ENCODE data around the gene ZXDC.

ZXDC gene

DNA sequence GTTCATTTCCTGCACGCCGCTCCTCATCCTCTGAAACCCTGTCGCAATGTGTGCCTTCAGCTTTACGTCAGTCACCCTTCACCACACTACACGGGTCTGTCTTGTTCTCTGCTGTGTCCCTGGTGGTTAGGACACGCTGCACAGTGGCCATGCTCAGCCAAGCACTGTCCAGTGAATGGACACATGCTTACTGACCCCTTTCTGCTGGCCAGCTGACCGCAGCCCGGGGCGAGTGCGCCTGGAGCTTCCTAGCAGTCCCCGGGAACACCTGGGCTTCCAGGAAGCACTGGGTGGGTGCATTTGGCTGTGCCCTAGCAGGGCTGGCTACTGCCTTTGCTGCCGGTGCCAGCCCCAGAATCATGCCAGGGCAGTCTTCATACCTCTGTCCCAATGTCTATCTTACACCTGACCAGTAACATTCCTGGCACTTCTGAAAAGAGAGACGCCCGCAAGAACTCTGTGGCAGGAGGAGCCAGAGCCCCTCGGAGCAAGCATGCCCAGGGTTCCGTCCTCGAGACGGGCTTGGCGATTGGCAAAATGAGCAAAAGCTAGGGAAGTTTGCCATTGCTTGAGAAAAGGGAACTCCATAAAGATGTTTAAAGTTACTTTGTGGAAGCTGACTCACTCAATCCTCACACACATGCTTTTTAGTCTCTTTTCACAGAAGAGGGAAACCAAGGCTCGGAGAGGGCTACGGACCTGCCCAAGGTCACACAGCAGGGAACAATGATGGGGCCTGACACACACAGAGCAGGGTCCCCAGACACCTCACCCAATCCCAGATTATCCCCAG is 15.7 kb upstream of the ZXDC start:
- no peak for DNase-seq (ENCODE audit: low read depth, low spot score)

DNA sequence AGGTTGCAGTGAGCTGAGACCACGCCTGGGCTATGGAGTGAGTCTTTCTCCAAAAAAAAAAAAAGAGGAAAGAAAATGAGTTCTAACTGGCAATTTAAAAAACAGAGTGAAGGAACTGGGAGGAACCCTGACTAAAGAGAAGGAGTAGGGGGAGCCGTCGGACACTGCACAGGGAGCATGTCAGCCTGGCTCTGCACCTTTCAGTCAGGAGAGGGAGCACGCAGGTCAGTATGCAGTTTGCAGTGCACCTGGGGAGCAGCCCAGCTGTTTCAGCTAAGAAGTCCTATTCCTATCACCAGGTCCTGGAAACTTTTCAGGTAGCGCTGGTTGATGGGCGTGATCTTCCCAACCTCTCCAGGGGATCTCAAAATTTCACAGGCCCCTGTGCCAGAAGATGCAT is 14.9 kb upstream of the ZXDC start:
- no peak for DNase-seq (ENCODE audit: low read depth, low spot score)

DNA sequence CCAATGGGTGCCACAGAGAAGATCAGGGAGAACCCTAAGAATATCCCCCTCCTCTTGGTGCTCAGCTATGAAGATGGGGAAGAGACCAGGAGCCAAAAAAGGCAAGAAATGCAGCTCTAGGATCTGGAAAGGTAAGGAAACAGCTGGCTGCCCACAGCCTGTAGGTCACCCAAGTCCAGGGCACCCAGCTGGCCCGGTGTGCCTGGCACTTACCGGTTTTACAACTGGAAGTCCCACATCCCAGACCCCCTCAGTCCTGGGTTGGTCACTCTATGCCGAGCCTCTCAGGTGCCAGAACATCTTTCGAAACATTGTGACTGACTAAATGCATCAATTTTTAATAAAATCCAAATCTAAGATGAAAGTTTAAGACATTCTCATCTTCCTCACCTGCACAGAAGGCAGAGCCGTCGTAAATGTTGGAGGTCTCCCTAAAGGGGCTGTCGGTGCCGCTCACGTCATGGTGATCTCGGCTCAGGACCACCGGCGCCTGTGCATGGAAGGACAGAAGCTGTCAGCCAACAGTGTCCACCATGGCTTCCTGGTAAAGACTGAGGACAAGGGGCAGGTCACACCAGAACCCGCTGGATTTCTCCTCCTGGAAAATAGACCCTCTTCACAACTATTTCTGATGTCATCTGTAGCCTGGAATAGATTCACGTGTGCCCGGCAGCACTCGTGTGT is 13.3 kb upstream of the ZXDC start:
- no peak for DNase-seq (ENCODE audit: low read depth, low spot score)

DNA sequence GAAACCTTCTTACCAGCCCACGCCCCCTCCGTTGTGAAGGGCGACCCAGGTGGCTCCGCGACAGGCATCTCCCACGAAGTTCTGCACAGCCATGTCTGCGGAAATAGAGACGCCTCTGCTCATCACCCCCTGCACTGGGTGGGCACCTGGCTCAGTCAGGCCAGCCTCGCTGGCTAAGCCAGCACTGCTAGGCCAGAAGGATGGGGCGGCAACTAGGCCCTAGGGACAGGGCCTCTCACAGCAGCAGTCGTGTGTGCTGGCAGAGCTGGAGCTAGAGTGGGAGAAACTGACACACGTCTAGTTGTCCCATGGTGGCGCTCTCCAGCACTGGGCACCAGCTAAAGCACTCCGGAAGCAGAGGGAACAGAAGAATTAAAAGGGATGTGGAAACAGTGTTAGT is 12.5 kb upstream of the ZXDC start:
- DNase-seq (ENCODE audit: low read depth, low spot score): no peak

DNA sequence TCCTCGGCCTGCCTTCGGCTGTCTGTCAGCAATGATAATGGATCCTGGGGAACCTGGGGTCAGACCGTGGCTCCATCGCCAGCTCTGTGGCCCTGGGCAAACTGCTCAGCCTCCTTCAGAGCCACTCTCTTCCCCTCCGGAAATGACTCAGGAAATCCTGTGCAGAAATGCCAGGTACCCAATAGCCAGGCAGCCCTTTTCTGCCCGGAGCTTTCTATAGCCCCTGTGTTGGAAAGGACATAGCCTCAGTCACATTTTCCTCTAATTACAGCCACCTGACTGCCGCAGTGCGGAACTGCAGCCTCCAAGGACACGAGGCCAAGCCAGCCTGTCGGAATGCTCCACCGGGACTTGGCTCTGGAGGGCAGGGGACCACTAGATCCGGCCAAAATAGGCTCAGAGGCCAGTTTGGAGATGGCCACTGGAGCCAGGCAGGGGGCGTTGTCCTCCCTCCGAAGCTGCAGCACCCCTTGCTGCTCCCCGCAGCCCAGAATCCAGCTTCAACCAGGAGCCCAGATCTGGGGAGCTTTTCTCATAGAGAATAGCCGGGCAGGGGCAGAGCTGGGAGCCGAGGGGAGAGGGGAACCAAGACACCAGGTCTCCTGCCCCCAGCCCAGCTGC is 11.6 kb upstream of the ZXDC start:
- DNase-seq (ENCODE audit: low read depth, low spot score): no peak

DNA sequence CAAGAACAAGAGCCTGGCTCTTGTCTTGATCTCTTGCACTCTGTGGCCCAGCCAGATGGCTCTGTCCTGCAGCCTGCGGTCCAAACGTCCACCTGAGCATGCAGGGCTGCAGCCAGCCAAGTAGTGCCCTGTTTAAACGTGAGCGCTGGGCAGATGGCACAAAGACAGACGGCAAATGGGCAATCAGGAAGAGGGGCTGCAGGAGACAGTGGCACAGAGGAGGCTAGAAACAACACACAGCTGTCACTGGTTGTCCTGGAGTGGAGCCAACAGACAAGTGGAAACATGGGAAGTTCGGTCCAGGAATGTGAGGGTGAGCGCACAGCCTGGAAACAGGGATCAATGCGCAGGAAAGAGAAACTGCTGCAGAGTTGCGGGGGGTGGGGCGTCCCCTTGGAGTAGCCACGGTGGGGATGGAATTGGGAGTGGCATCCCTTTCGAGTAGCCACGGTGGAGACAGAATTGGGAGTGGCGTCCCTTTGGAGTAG is 10.7 kb upstream of the ZXDC start:
- DNase-seq (ENCODE audit: low read depth, low spot score): no peak

DNA sequence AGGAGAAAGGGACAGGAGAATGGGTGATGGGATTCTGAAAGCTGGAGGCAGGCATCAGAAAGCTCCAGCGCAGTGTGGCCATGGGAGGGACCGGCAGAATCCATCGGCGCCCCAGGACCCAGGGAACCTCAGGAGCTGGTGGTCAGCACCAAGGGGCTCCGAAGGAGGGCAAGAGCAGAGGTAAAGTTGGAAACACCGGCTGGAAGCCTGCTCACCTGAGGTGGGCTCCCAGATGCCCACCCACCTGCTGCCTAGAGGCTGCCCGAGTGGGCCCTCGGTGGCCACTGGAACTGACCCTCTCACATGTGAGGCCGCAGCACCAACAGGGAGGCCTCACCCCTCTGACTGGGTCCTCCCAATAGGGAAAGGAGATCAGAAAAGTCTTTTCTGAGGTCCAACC is 10.3 kb upstream of the ZXDC start:
- DNase-seq (ENCODE audit: low read depth, low spot score): no peak

DNA sequence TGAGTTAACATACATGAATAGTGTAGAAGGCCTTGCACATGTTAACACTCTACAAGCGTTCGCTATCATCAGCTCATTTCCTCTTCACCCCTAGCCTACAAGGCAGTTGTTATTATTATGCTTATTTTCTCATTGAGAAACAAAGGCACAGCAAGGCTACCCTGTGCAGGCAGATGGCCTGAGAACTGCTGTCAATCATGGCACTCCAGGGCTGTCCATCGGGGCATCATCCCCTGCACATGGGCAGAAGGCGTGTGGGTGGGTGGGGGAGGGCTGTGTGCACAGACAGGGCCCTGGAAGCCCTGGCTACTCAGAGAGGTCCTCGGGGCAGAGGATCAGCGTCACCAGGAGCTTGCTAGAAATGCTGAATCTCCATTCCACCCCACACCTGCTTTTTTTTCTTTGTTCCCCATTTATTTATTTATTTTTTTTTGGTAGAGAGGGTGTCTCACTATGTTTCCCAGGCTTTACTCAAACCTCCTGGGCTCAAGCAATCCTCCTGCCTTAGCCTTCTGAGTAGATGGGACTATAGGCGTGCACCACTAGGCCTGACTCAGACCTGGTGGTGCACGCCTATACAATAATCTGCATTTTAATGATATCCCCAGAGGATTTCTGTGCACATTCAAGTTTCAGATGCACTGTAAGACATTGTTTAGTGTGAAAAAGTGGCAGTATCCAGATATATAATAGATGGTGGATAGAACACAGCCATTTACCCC is 9.6 kb upstream of the ZXDC start:
- no peak for DNase-seq (ENCODE audit: low read depth, low spot score)

DNA sequence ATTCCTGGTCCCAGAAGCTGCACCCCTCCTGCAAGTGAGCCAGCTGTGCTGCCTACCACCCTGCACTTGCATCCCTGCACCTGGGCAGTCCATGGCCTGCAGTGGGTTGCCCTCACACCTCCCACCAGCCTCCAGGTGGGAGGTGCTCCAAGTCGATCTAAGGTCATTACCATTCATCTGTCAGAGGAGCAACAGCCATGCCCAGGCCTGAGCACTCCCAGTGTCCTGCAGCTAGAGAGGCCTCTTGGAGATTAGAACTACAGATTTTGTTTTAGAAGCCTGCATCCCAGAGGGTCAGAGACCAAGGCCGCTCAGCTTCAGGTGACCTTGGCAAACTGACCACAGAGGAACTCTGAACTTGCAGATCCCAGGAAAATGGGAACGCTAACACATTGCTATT is 9.0 kb upstream of the ZXDC start:
- no peak for DNase-seq (ENCODE audit: low read depth, low spot score)

DNA sequence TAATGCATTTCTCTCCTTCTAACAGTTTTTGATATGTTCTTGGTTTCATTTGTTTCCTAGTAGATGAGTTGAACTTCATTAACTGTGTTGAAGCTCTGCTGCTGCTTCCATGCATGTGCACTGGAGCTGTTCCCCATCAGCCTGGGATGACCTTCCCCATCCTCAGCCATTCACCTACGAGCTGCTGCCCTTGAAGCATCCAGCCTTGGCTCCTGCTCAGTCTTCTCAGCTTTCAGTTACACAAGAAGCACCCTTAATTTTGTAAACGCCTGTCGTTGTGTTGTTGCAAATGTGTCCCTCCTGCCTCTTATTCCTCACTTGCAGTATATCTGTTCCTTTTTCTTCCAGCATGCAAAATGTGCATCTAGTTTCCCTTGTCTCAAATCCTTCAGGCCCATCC is 8.5 kb upstream of the ZXDC start:
- no peak for DNase-seq (ENCODE audit: low read depth, low spot score)

DNA sequence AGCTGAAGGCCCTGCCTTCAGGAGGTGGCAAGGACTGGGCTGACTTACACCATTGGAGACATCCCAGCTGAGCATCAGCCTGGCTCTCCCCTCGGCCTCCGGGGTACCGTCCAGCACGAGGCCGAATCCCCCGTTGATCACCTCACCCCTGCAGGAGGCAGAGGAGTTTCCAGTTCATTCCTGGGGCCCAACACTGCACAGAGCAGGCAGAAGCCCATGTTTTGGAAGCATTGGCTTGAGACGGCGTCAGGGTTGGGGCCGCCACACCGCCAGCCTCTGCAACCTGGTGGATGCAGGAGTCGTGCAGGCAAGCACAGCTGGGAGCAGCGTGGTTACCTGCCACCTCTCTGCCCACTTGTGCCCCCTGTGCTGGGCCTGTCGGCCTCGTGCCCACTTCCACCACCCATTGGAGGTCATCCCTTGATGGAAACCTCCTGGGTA is 7.7 kb upstream of the ZXDC start:
- DNase-seq (ENCODE audit: low read depth, low spot score): no peak

DNA sequence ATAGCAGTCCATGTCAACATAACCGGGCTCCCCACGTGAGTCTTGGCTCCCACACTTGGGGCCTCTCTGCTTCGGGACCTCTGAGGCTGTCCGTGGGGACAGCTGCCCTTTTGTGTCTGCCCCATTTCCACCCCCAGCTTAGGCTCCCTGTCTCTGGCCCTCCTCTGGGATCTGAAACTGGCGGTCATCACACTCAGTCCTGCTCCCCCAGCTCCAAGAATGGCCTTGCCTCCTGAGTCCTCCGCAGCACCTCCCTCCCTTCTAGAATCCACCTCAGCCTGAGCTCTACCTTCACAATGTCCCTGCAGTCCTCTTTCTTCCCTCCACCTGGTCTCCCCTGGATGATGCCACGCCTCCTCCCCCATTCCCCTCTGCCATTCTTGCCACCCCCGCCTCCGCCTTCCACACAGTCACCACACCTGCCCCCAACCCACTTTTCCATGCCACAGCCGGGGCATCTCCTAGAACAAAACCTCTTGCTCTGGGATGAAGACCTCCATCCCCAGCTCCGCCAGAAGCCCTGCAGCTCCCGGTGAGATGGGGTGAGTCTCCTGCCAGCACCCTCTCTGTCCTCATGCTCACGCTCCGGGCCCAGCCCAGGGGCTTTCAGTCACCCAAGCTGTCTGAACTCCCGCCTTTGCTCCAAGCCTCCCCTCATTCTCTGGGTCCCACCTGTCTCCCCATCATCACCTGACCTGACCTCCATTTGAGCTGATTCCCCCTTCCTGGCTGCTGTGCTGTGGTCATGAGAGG is 7.0 kb upstream of the ZXDC start:
- DNase-seq (ENCODE audit: low read depth, low spot score): no peak

DNA sequence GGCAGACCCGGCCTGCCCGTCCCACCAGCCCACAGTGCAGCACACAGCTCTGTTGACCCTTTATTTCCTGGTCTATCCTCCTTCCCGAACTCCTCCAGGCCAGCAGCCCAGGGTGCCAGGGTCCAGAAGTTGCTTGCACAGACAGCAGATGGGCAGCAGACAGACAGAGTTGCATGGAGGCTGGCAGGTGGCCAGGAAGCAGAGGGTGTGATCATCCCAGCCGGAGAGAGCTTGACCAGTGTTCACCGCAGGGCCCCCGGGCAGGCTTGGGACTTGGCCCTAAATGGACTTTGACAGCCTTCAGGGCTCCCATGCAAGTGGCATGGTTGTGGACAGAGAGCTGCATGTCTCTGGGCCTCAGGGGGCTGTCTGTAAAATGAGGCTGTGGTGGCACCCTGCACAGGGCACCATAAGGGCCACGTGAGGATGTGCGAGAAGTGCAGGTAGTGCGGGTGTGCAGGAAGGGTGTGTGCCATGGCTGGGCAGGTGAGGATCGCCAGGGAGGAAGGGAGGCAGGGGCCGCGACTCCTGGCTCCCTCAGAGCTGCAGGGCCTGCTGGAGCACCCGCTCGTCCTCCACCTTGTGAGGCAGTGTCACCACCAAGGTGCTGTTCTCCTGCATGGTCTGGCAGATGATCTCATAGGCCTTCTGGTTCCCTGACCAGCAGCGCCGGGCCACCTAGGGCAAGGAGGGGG is 6.3 kb upstream of the ZXDC start:
- no peak for DNase-seq (ENCODE audit: low read depth, low spot score)

DNA sequence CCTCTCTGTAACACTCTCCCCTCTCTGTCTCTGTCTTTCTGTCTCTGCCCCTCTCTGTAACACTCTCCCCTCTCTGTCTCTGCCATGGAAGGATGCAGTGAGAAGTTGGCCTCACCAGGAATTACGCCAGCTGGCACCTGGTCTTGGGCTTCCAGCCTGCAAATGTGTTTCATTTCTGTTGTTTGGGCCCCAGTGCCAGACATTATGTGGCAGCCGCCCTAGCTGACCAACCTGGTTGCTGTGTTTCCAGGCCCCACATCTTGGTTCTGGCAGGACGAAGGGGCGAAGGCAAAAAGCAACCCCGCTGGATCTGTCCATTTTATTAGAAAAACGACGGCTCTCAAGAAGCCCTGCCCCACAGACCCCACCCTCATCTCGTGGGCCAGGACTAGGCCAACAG is 5.2 kb upstream of the ZXDC start:
- DNase-seq (ENCODE audit: low read depth, low spot score): no peak

DNA sequence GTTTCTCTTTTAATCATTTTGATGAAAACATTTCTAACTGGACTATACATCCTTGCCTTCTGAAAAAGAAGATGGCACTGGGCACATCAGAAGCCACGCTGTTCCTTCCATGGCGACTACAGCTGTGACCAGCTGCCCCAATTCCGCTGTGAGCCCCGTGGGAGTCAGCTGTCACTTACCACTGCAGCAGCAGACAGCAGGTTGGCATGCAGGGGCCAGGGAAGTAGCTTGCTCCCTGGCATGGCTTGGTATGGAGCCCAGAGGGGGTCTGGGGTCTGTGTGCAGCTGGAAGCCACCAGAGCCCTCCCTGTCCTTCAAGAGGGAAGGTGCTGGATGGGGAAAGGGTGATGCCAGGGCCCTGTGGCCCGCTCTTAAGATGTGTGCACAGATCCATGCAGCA is 4.5 kb upstream of the ZXDC start:
- DNase-seq (ENCODE audit: low read depth, low spot score): no peak

DNA sequence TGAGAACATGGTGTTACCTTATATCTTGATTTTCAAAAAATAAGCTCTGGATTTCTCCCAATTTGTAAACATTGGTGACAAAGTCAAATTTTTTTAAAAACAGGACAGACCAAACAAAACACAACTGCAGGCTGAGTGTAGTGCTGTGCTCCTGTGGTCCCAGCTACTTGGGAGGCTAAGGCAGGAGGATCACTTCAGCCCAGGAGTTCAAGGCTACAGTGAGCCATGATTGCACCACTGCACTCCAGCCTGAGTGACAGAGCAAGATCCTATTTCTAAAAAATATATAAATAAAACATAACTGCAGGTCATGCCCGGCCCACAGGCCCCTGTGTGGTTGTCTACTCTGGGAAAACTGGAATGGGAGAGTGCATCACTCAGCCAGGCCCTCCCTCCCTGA is 4.0 kb upstream of the ZXDC start:
- no peak for DNase-seq (ENCODE audit: low read depth, low spot score)

DNA sequence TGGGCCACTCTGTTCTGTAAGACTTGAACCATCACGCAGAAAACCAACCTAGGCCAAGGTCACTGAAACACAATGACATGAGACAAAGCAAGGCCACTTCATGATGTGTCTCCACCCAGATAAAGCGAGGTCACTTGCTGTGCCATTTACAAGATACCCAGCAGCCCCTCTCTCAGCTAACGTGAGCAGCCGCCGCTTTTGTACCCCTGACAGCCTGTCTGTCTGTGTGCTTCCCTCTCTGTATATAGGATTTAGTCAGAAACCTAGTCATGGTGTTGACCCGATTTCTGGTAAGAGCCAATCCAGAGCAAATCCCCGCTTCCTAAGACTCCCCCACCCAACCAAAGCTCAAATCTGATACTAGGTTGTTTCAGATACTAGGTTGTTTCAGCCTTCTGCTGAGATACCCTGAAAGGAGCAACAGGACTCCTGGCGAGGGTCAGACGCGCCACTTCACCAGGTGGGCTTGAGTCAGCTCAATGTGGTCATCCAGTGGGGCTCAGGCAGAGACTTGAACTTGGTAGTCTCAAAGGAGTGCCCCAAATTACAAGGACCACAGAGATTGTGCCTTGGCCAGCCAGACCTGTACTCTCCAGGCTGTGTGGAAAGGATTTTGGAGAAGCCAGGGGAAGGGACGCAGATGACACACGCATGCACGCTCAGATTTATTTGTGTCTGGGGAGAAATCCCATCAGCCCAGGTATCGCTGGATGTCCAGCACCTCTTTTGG is 3.1 kb upstream of the ZXDC start:
- DNase-seq (ENCODE audit: low read depth, low spot score): no peak

DNA sequence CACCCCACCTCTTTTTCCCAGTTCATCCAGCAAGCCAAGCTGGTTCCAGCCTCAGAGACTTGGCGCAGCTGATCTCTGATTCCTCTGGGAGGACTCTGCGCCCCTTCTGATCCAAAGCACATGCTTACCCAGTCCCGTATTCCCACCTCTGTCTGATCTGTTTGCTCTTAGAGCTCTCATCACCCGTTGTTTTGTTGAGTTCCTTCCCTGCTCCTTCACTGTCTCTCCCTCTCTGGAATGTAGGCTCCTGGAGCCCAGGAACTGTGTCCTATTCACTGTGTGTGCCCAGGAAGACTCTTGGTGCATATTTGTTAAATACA is 1.3 kb upstream of the ZXDC start:
- DNase-seq (ENCODE audit: low read depth, low spot score): no peak

DNA sequence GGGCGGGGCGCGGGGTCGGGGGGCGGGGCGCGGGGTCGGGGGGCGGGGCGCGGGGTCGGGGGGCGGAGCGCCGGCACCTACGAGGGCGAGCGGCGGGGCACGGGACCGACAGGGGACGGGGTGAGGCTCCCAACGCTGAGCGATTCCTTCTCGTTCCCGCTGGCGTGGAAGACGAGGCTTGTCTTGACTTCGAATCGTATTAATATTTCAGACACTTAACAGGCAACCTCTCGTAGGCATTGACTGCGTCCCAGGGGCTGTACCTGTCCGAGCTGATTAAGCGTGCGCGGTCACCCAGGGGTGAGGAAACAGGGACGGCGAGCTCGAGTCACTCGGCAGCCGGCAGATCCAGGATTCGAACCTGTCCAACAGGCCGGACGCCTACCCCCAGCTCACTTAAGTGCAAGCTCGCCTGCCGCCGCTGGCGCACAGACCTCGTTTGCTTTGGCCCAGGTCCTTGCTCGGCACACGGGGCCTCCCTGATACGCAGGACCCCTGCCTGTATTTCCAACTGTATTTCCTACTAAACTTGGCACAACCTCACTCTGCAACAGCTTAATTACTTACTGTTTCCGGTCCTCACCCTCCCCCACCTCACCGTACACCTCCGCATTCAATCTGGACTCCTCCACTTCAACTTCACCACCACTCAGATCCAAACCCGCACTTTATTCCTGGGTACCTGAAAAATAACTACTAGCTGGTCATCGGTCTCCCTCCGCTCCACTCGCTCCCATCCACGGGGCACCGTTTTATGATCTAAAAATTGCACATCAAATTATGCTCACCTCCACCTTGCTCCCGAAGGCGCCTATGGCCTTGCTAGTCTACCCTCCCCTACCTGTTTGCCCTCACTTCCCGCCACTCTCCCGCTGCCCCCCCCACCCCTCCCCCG is 722 bp upstream of the ZXDC start:
- DNase-seq (ENCODE audit: low read depth, low spot score): no peak
